Measurements from ENCODE around the gene LAPTM5. TPM values are rescaled to one million over a fixed set of nuclear protein-coding genes. Genes with fewer than 3 reads are reported as not detected.

LAPTM5 gene
- total RNA-seq (2013; cell fraction: nucleolus; rRNA removed) = 345 and 349 TPM in 2 replicates
- total RNA-seq (2014; rRNA removed) (360 and 370 TPM in 2 replicates), total RNA-seq (2014; rRNA removed; fragmentation: Illumina TruSeq; extraction: Trizol) (423 and 431 TPM in 2 replicates), total RNA-seq (2021) (740 and 758 TPM in 2 replicates), polyA plus RNA-seq (2011; rRNA removed) (411 and 682 TPM in 2 replicates), polyA plus RNA-seq (2014; fragmentation: Illumina TruSeq; extraction: Trizol) (972 and 1,013 TPM in 2 replicates), polyA plus RNA-seq (2014; fragmentation: Nextera tagmentation; extraction: Ambion mirVana) (10 to 100 TPM; 24.1 to 48.8 TPM), polyA plus RNA-seq (2014; rRNA removed) (675 and 692 TPM in 2 replicates), polyA plus RNA-seq (2016; fragmentation: Nextera tagmentation; extraction: Ambion mirVana) (1,000 to 10,000 TPM in 1 of 2 experiments, 100 to 1,000 TPM in 1; 977 to 1,034 TPM), polyA minus RNA-seq (2011; rRNA and poly(A)+ RNA removed) (1,330 and 1,556 TPM in 2 replicates), Bru-seq, nascent RNA (percentile 98 among the genes with signal in this experiment), BruChase-seq, experiment 1, labeled RNA remaining after a 6-hour chase (percentile 99 among the genes with signal in this experiment), BruChase-seq, experiment 2, labeled RNA remaining after a 2-hour chase (percentile 98 among the genes with signal in this experiment)
- 582 TPM for polyA plus RNA-seq (2011; ENCODE audit: low read depth)
- 985 and 1,156 TPM in 2 replicates for polyA plus RNA-seq (2011; cell fraction: cytosol; rRNA removed)
- 492 and 615 TPM in 2 replicates for polyA plus RNA-seq (2011; cell fraction: nucleus; rRNA removed)
- polyA plus RNA-seq (2012) = 791 and 943 TPM in 2 replicates
- polyA minus RNA-seq (2011; cell fraction: cytosol; rRNA and poly(A)+ RNA removed) = 364 and 402 TPM in 2 replicates
- 131 and 171 TPM in 2 replicates for polyA minus RNA-seq (2011; cell fraction: nucleus; rRNA and poly(A)+ RNA removed)
- long read RNA-seq, experiment 1, transcript LAPTM5-202 (8 exons, 953 nt) = minor isoform, 19 of 995 reads
- long read RNA-seq, experiment 1, transcript LAPTM5-201 (8 exons, 2,223 nt) = major isoform, 840 of 995 reads
- long read RNA-seq, experiment 1, partial matches to known transcripts = 36 of 995 reads
- long read RNA-seq, experiment 1, other reads (novel, unspliced or antisense) = 100 of 995 reads
- long read RNA-seq, experiment 2, transcript LAPTM5-202 (8 exons, 953 nt) = minor isoform, 35 of 1,875 reads
- long read RNA-seq, experiment 2, transcript LAPTM5-201 (8 exons, 2,223 nt) = major isoform, 1,278 of 1,875 reads
- long read RNA-seq, experiment 2, partial matches to known transcripts = 278 of 1,875 reads
- long read RNA-seq, experiment 2, other reads (novel, unspliced or antisense) = 284 of 1,875 reads

DNA sequence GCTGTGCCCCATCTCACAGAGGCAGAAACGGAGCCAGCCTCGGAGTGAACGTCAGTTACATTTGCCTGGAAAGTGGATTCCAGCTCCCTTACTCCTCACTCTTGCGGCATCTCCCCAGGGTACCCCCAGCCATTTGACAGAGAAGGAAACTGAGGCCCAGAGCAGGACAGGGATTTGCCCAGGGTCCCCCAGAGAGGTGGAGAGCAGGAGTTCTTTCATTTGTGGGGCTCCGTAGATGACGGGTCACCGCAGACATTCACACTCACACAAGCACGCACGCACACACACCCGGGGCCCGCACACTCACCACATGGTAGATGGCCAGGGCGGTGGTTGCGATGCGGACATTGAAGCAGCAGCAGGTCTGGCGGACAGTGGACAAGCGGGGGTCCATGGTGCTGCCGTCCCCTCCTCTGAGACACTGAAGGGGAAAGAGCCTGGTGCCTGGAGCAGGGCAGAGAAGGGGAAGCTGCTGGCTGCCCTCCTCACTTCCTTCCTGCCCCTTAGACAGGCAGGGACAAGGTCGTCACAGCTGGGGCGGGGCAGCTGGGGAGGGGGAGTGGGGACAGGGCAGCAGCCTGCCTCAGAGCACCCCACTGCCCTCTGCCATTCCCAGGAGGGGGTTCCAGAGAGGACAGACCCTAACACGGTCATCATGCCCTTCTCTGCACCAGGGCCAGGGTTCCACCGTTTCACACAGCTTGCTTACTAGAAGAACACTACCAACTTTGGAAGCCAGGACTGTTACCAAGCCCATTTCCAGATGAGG is at the start of gene LAPTM5:
TSS of gene LAPTM5 (minus strand) at position 423 of the 769 bp plus-strand sequence. CDS start at position 394, 29 bp downstream.
- BruUV-seq (replicated peaks) = TSS peak; percentile 52
- H3K4me3 ChIP-seq = peak within 1 kb of the TSS; percentile 98
- H3K4me1 ChIP-seq (ENCODE audit: control insufficient read depth, insufficient read depth, low read length) = peaks cover 48% of the 10 kb centered on the region
- H3K27ac ChIP-seq (ENCODE audit: control insufficient read depth, insufficient read depth) = peak within 1 kb of the TSS; percentile 93
- in situ Hi-C loops (cut with MboI) (loop anchor here (10.0 kb wide), 1 partner anchor 1177 kb away; the partner anchor contains the start of gene PTP4A2), intact Hi-C loops (cut with micrococcal nuclease; ENCODE audit: unreplicated experiment) (no loop called here)
- H3K4me2 ChIP-seq (ENCODE audit: control insufficient read depth, insufficient read depth) = peak within 1 kb of the TSS; percentile 75
- H3K79me2 ChIP-seq (ENCODE audit: control insufficient read depth, insufficient read depth, low read length) = peaks cover 93% of the 10 kb centered on the region
- H3K9me3 ChIP-seq (replicated peaks; ENCODE audit: control insufficient read depth, insufficient read depth, low read length) = no peaks in the 10 kb centered on the region
- RAD21 ChIA-PET (ENCODE audit: unreplicated experiment) = interaction anchor here (1.2 to 17.1 kb wide), 7 partner anchors 10 to 156 kb away, joined by 3 to 462 read pairs (median 54); no protein-coding TSS in a partner anchor
- CTCF ChIA-PET = interaction anchor here (0.8 to 8.8 kb wide), 12 partner anchors 8 to 38 kb away, joined by 3 to 107 read pairs (median 6); no protein-coding TSS in a partner anchor
- no peaks in the 10 kb centered on the region; a peak in 1 of 4 replicates for H3K36me3 ChIP-seq (ENCODE audit: control insufficient read depth in 2 of 2, insufficient read depth in 2 of 2, low read length in 1 of 2)
- SMC1A ChIA-PET (ENCODE audit: uncharacterized antibody, unreplicated experiment) = interaction anchor here (0.9 to 24.8 kb wide), 6 partner anchors 8 to 29 kb away, joined by 3 to 556 read pairs (median 128); partner anchors contain the start of gene MATN1
- ATAC-seq (peak; percentile 28), DNase-seq (ENCODE audit: low read depth, low spot score) (no peak), FAIRE-seq (no peak)
- H3K27me3 ChIP-seq (replicated peaks in 1 of 2; ENCODE audit: control insufficient read depth in 2 of 2, insufficient read depth in 2 of 2, low read length in 1 of 2) = no peaks in the 10 kb centered on the region
- peak within 1 kb of the TSS; percentile 97 for H3K9ac ChIP-seq (ENCODE audit: control insufficient read depth, insufficient read depth, low read length)
- no peak within 1 kb of the TSS; the same call in 1 of the 2 replicates for H2AFZ ChIP-seq (ENCODE audit: control insufficient read depth, low read depth, low read length)
- 4% methylated on average over 20 of the region's 21 CpGs for WGBS (ENCODE audit: insufficient coverage, insufficient replicate concordance, low lambda C conversion rate, missing lambda C conversion rate)
- POLR2A ChIA-PET = interaction anchor here (0.5 to 22.5 kb wide), 10 partner anchors 3 to 586 kb away, joined by 4 to 741 read pairs (median 8); partner anchors contain the start of gene LAPTM5
- H4K20me1 ChIP-seq (ENCODE audit: control insufficient read depth, insufficient read depth) = no peaks in the 10 kb centered on the region
- TF ChIP-seq CREM (IDR thresholded peaks at IDR 0.05; ENCODE audit: low read depth) (peak; percentile 6; the same call in 1 of the 2 replicates), TAF1 (IDR thresholded peaks at IDR 0.05; ENCODE audit: borderline replicate concordance, low read depth, low read length) (peak; percentile 82), NBN (IDR thresholded peaks at IDR 0.05) (0 out of 2 replicates have a peak, but pooled peaks have one; percentile 12), TCF3 (IDR thresholded peaks at IDR 0.05; ENCODE audit: borderline replicate concordance, insufficient read depth, low read depth, low read length) (no peak), JUND (IDR thresholded peaks at IDR 0.05; ENCODE audit: low read depth, low read length) (no peak), ETV6 (conservative IDR thresholded peaks at IDR 0.05 in 1 of 2, IDR thresholded peaks at IDR 0.05 in 1 of 2; ENCODE audit: borderline replicate concordance in 1 of 2, low read depth in 1 of 2) (peak in 1 of 2 experiments; percentile 64; a peak in 2 of 4 replicates), IKZF2 (IDR thresholded peaks at IDR 0.05) (no peak; a peak in 1 of 4 replicates), POLR2AphosphoS5 (IDR thresholded peaks at IDR 0.05; ENCODE audit: low read length) (peak; percentile 92), SMAD5 (IDR thresholded peaks at IDR 0.05; ENCODE audit: low read depth) (peak; percentile 90)
- TF ChIP-seq, protein P1, sequence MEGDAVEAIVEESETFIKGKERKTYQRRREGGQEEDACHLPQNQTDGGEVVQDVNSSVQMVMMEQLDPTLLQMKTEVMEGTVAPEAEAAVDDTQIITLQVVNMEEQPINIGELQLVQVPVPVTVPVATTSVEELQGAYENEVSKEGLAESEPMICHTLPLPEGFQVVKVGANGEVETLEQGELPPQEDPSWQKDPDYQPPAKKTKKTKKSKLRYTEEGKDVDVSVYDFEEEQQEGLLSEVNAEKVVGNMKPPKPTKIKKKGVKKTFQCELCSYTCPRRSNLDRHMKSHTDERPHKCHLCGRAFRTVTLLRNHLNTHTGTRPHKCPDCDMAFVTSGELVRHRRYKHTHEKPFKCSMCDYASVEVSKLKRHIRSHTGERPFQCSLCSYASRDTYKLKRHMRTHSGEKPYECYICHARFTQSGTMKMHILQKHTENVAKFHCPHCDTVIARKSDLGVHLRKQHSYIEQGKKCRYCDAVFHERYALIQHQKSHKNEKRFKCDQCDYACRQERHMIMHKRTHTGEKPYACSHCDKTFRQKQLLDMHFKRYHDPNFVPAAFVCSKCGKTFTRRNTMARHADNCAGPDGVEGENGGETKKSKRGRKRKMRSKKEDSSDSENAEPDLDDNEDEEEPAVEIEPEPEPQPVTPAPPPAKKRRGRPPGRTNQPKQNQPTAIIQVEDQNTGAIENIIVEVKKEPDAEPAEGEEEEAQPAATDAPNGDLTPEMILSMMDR (IDR thresholded peaks at IDR 0.05 in 2 of 3, conservative IDR thresholded peaks at IDR 0.05 in 1 of 3; ENCODE audit: control insufficient read depth in 2 of 3, extremely low read depth in 1 of 3, insufficient read depth in 1 of 3, low read depth in 3 of 3, low read length in 3 of 3) = no peak
- TF ChIP-seq, protein P2, sequence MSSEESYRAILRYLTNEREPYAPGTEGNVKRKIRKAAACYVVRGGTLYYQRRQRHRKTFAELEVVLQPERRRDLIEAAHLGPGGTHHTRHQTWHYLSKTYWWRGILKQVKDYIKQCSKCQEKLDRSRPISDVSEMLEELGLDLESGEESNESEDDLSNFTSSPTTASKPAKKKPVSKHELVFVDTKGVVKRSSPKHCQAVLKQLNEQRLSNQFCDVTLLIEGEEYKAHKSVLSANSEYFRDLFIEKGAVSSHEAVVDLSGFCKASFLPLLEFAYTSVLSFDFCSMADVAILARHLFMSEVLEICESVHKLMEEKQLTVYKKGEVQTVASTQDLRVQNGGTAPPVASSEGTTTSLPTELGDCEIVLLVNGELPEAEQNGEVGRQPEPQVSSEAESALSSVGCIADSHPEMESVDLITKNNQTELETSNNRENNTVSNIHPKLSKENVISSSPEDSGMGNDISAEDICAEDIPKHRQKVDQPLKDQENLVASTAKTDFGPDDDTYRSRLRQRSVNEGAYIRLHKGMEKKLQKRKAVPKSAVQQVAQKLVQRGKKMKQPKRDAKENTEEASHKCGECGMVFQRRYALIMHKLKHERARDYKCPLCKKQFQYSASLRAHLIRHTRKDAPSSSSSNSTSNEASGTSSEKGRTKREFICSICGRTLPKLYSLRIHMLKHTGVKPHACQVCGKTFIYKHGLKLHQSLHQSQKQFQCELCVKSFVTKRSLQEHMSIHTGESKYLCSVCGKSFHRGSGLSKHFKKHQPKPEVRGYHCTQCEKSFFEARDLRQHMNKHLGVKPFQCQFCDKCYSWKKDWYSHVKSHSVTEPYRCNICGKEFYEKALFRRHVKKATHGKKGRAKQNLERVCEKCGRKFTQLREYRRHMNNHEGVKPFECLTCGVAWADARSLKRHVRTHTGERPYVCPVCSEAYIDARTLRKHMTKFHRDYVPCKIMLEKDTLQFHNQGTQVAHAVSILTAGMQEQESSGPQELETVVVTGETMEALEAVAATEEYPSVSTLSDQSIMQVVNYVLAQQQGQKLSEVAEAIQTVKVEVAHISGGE (CRISPR knock-in tag; IDR thresholded peaks at IDR 0.05) = no peak

Data from GM12878 (cell line).